ENCODE results near the gene ANO5. TPM values are rescaled to one million over a fixed set of nuclear protein-coding genes. Genes with fewer than 3 reads are reported as not detected.

Gene ANO5
- total RNA-seq, 1 experiment from 2014 or later, result 3.4 TPM

- Histone ChIP-seq H4K5ac (ENCODE audit: insufficient read length, low read depth, low read length) (no peak overlapping the region), H2BK120ac (ENCODE audit: low read depth, low read length, poor library complexity, severe bottlenecking) (no peak overlapping the region), H3K4me2 (ENCODE audit: insufficient read depth, insufficient read length, low read length) (no peak overlapping the region), H2BK20ac (ENCODE audit: low read depth, low read length, poor library complexity, severe bottlenecking) (no peak overlapping the region), H3K18ac (ENCODE audit: insufficient read length, low read depth, low read length) (no peak overlapping the region), H3K4ac (ENCODE audit: low read depth, low read length) (no peak overlapping the region), H2BK12ac (ENCODE audit: insufficient read length, low read depth, low read length) (no peak overlapping the region), H4K8ac (replicated peaks; ENCODE audit: insufficient read length, low read depth, low read length) (no peak overlapping the region), H2BK5ac (ENCODE audit: insufficient read length, low read length) (no peak overlapping the region), H3K79me2 (ENCODE audit: insufficient read depth, low read length) (no peaks in the 10 kb centered on the region), H3K23ac (ENCODE audit: insufficient read length, low read depth, low read length) (no peak overlapping the region), H3T11ph (ENCODE audit: low read length) (no peak overlapping the region), H3K9ac (ENCODE audit: extremely low read depth, insufficient read length, low read length) (no peak overlapping the region), H3K23me2 (ENCODE audit: insufficient read length, low read depth, low read length, poor library complexity, severe bottlenecking) (no peaks in the 10 kb centered on the region), H3K79me1 (ENCODE audit: insufficient read depth, low read depth, low read length, poor library complexity, severe bottlenecking) (peaks cover 2% of the 10 kb centered on the region), H2AK5ac (ENCODE audit: insufficient read length, low read length) (no peak overlapping the region), H2AFZ (ENCODE audit: low read length) (no peak overlapping the region), H3K56ac (ENCODE audit: insufficient read length, low read depth, low read length) (no peak overlapping the region), H4K20me1 (ENCODE audit: control insufficient read depth, insufficient read depth, insufficient read length) (no peaks in the 10 kb centered on the region), H3K27ac (ENCODE audit: insufficient read length, low read depth, low read length) (no peak overlapping the region), H3K4me1 (ENCODE audit: insufficient read depth, low read length) (no peaks in the 10 kb centered on the region), H4K91ac (ENCODE audit: insufficient read length, low read depth, low read length) (no peak overlapping the region), H3K14ac (ENCODE audit: insufficient read depth, low read length) (no peak overlapping the region), H3K9me3 (ENCODE audit: control insufficient read depth, low read depth, low read length) (no peaks in the 10 kb centered on the region), H3K27me3 (ENCODE audit: insufficient read depth, low read length) (no peaks in the 10 kb centered on the region), H2BK15ac (ENCODE audit: low read depth, low read length) (no peak overlapping the region)
- TF ChIP-seq, protein P1, sequence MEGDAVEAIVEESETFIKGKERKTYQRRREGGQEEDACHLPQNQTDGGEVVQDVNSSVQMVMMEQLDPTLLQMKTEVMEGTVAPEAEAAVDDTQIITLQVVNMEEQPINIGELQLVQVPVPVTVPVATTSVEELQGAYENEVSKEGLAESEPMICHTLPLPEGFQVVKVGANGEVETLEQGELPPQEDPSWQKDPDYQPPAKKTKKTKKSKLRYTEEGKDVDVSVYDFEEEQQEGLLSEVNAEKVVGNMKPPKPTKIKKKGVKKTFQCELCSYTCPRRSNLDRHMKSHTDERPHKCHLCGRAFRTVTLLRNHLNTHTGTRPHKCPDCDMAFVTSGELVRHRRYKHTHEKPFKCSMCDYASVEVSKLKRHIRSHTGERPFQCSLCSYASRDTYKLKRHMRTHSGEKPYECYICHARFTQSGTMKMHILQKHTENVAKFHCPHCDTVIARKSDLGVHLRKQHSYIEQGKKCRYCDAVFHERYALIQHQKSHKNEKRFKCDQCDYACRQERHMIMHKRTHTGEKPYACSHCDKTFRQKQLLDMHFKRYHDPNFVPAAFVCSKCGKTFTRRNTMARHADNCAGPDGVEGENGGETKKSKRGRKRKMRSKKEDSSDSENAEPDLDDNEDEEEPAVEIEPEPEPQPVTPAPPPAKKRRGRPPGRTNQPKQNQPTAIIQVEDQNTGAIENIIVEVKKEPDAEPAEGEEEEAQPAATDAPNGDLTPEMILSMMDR (conservative IDR thresholded peaks at IDR 0.05), result no peak
- peaks cover 5 to 13% of the 10 kb centered on the region in 2 experiments for H3K4me1 Mint-ChIP-seq
- H3K27ac Mint-ChIP-seq, result no peak overlapping the region
- DNase-seq, result no peak
- H3K9me3 Mint-ChIP-seq, result no peaks in the 10 kb centered on the region
- no peak overlapping the region for H3K4me3 Mint-ChIP-seq
- H3K27me3 Mint-ChIP-seq (ENCODE audit: low read depth), result peaks cover 3% of the 10 kb centered on the region; the same call in 1 of the 2 replicates
- H3K36me3 Mint-ChIP-seq (ENCODE audit: insufficient read depth in 1 of 3, low read depth in 3 of 3), result 0 out of 7 replicates have a peak, but pooled peaks cover 0 to 4% (median 0%) of the 10 kb centered on the region in 3 experiments
Measured at GRCh38 chr11:22199243-22199642, 6.4 kb downstream of the ANO5 start.

All from H9 (cell line).